Right lobe of liver (tissue), 6 donors: ENCODE results near the gene VAPB. TPM values are rescaled to one million over a fixed set of nuclear protein-coding genes. Genes with fewer than 3 reads are reported as not detected.
"Not testable (repeated sequence)": the region's sequence is repeated elsewhere in the genome, so short reads cannot be mapped to it uniquely, and the experiment has no call there.

Experiments used
- ATAC-seq, 4 donors: fragments of 200-7000 bp; cut with Tn5 transposase; one replicate each; pipeline ENCODE4 v1.9.1; 2020; ENCODE audit warnings: mild to moderate bottlenecking in 4 of 4, moderate library complexity in 4 of 4
- DNase-seq, 3 donors: peaks; one replicate each; pipeline ENCODE4 v3.0.0-alpha.2; 2020
- H3K27ac ChIP-seq, 3 donors: fragments of 200-600 bp; one replicate each; pipeline ENCODE4 v1.8.0; 2022
- H3K27me3 ChIP-seq, 2 donors: fragments of 200-600 bp; one replicate each; pipeline ENCODE4 v1.8.0; 2022
- H3K36me3 ChIP-seq, 4 donors: fragments of 200-600 bp; sonication (generic) in 1 of 4; one replicate each; pipeline versions ENCODE4 v1.5.1 to v1.8.0; 2017 to 2022; ENCODE audit warnings: control low read depth in 1 of 4
- H3K4me1 ChIP-seq, 4 donors: fragments of 200-600 bp; sonication (generic) in 1 of 4; one replicate each; pipeline versions ENCODE4 v1.5.1 to v1.8.0; 2017 to 2022; ENCODE audit warnings: control low read depth in 1 of 4
- H3K4me3 ChIP-seq, 3 donors: fragments of 200-600 bp; one replicate each; pipeline ENCODE4 v1.8.0; 2022
- H3K9me3 ChIP-seq, 4 donors: fragments of 200-600 bp; sonication (generic) in 1 of 4; one replicate each; pipeline versions ENCODE4 v1.5.1 to v1.8.0; 2017 to 2022; ENCODE audit warnings: control low read depth in 1 of 4
- POLR2A ChIP-seq: fragments of 450-650 bp; IDR thresholded peaks from one replicate; pipeline ENCODE4 v1.6.1; 2017; ENCODE audit warnings: antibody characterized with exemption, mild to moderate bottlenecking
- WGBS: methylation state at CpG from one replicate; pipeline ENCODE4 v1.1.6; 2018; ENCODE audit warnings: low coverage, low lambda C conversion rate; ENCODE audit not compliant: insufficient coverage; ENCODE audit errors: missing lambda C conversion rate; 5-methylcytosine and 5-hydroxymethylcytosine counted together
- intact Hi-C, 2 donors: fragments of 100-400 bp; cut with DNase I; formaldehyde crosslinking; loops; one replicate each; pipeline versions ENCODE4 v1.11.2 to v1.14.1; 2022
- total RNA-seq, 6 experiments: library from RNA; depleted of rRNA in 2 of 6; stranded (reverse); fragments of >200 nt in 2 of 6; fragmentation: NEBNext Ultra II Directional in 3 of 6; extraction: Animal tissue kit (Norgen Biotek cat#: 25700) in 3 of 6; gene quantifications; one replicate each; pipeline versions ENCODE4 v1.1.0 to v1.2.4, GENCODE V29; 2016 to 2023
- TF ChIP-seq, protein P1 (sequence below), 4 donors: fragments of 200-600 bp in 3 of 4; fragments of 450-650 bp in 1 of 4; IDR thresholded peaks; one replicate each; pipeline versions ENCODE4 v1.5.1 to v1.8.0; 2016 to 2022; ENCODE audit warnings: antibody characterized with exemption in 4 of 4, mild to moderate bottlenecking in 2 of 4
- donor health status: DM: no; HTN: yes; CAD: no.
- donor health status: DM: no; HTN: no; CAD: no.
- donor health status: DM: no; HTN: no; CAD: no.
- donor health status: DM: no; HTN: yes; CAD: no.
- donor health status: DM: no; HTN: yes; CAD: no.

VAPB gene
- total RNA-seq, 6 experiments from 2014 or later: 17.5 to 42.9 (median 31.4) TPM

DNA sequence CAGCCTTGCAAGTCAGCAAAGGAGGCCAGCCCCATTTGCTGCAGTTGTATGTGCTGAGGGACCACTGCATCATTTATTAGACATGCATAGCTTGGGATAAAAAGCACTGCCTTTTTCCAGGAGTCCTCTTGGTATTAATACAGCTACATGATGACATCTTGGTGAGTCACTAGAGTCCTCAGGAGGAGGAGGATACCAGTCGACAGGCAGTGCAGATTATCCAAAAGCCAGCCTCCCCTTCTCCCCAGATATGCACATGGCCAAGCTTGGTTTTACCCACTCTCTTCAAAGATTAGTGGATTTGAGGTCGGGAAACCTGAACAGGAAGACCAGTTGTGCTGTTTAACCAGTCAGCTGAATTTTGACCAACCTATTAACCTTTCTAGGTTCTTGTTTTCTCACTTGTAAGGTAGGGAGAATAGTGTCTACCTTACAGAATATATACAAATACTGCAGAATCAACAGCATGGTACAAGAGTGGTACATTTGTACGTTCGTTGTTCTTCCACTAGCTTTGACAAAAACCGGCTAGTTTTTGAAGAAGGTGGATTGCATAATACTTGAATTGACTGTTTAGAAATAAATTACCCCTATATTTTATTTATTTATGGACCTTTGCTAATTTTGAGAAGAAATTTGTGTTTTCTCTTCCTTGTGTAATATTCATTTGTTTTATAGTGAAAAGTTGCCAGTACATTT, 31.9 kb downstream of the VAPB start:
- no peak overlapping the region for H3K27ac ChIP-seq
- no peaks in the 10 kb centered on the region for H3K27me3 ChIP-seq
- WGBS: 60% methylated on average over 4 of the region's 5 CpGs
- H3K4me1 ChIP-seq: peaks cover 0 to 11% (median 4%) of the 10 kb centered on the region in 4 donors
- no peak overlapping the region for H3K4me3 ChIP-seq
- TF ChIP-seq, protein P1, sequence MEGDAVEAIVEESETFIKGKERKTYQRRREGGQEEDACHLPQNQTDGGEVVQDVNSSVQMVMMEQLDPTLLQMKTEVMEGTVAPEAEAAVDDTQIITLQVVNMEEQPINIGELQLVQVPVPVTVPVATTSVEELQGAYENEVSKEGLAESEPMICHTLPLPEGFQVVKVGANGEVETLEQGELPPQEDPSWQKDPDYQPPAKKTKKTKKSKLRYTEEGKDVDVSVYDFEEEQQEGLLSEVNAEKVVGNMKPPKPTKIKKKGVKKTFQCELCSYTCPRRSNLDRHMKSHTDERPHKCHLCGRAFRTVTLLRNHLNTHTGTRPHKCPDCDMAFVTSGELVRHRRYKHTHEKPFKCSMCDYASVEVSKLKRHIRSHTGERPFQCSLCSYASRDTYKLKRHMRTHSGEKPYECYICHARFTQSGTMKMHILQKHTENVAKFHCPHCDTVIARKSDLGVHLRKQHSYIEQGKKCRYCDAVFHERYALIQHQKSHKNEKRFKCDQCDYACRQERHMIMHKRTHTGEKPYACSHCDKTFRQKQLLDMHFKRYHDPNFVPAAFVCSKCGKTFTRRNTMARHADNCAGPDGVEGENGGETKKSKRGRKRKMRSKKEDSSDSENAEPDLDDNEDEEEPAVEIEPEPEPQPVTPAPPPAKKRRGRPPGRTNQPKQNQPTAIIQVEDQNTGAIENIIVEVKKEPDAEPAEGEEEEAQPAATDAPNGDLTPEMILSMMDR (IDR thresholded peaks at IDR 0.05): no peak
- no peak for TF ChIP-seq POLR2A
- no peak for DNase-seq
- ATAC-seq: no peak
- peaks cover 0 to 15% (median 3%) of the 10 kb centered on the region in 4 donors for H3K36me3 ChIP-seq
- H3K9me3 ChIP-seq: no peaks in the 10 kb centered on the region
- intact Hi-C loops: no loop called here

GRCh38 chr20:58421497-58421850, 32.4 kb downstream of the VAPB start:
- DNase-seq: no peak
- no peaks in the 10 kb centered on the region for H3K9me3 ChIP-seq
- no peak overlapping the region for H3K4me3 ChIP-seq
- WGBS: 54% methylated on average over 1 of the region's 1 CpG
- TF ChIP-seq, protein P1 (IDR thresholded peaks at IDR 0.05): no peak
- TF ChIP-seq POLR2A: no peak
- H3K36me3 ChIP-seq: peaks cover 0 to 15% (median 3%) of the 10 kb centered on the region in 4 donors
- intact Hi-C loops: no loop called here
- ATAC-seq: no peak
- H3K4me1 ChIP-seq: peaks cover 0 to 7% (median 3%) of the 10 kb centered on the region in 4 donors
- H3K27me3 ChIP-seq: no peaks in the 10 kb centered on the region
- no peak overlapping the region for H3K27ac ChIP-seq

DNA sequence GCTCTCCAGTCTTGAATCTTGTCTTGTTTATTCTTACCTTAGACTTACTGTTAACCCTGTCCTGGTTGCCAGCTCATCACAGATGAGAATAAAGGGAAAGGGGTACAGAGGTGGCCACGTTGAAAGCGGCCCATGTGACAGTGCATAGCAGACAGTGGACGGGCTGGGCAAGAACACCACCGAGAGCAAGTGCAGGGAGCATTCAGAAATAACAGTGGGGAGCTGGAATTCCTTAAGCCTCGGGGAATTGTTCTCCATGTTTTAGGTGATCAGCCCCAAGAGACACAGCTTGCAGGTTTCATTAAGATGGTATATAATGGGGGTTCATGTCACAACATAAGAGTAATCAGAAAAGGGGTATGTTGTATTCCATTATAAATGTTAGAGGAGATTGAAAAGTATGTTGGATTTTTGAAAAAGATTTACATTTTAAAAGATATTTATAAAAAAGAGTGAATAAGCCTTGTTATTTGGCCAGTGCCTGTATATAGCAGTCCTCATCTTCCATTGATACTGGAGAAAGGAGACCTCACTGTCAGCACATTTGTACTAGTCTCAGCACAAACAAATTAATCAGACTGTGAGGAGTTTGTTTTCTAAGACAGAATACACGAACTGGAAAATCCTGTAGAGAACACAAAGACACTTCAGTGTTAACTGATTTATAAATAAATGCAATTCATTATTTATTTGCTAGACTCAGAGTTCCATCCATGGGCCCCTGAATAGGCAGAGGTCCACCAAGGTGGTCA, 35.4 kb downstream of the VAPB start:
- H3K36me3 ChIP-seq: peaks cover 0 to 6% (median 1%) of the 10 kb centered on the region in 4 donors
- no peaks in the 10 kb centered on the region for H3K9me3 ChIP-seq
- H3K4me1 ChIP-seq: no peaks in the 10 kb centered on the region
- ATAC-seq (no peak), DNase-seq (no peak)
- 96% methylated on average over 6 of the region's 6 CpGs for WGBS
- H3K27me3 ChIP-seq: no peaks in the 10 kb centered on the region
- TF ChIP-seq, protein P1 (IDR thresholded peaks at IDR 0.05): no peak
- TF ChIP-seq POLR2A: no peak
- no peak overlapping the region for H3K4me3 ChIP-seq
- H3K27ac ChIP-seq: no peak overlapping the region
- intact Hi-C loops: no loop called here

GRCh38 chr20:58427571-58427970, 38.5 kb downstream of the VAPB start:
- ATAC-seq, intact Hi-C loops: not testable (repeated sequence)

DNA sequence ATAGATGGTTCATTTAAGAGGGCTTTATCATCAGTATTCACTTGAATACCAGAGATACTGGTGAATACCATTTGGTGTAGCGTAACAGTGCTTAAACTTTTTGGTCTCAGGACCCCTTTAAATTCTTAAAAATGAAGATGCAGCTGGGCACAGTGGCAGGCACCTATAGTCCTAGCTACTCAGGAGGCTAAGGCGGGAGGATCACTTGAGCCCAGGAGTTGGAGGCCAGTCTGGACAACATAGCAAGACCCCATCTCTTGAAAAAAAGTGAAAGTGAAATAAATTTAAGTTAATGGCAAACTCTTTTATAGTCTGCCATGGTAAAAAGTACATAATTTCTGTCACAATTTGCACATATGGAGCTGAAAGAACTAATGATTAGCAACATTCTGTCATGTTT, 39.3 kb downstream of the VAPB start:
- H3K9me3 ChIP-seq: no peaks in the 10 kb centered on the region
- intact Hi-C loops: no loop called here
- H3K4me1 ChIP-seq: peaks cover 0 to 28% (median 15%) of the 10 kb centered on the region in 4 donors
- ATAC-seq (no peak), DNase-seq (no peak)
- no peaks in the 10 kb centered on the region for H3K27me3 ChIP-seq
- WGBS: 100% methylated on average over 2 of the region's 2 CpGs
- H3K27ac ChIP-seq: no peak overlapping the region
- TF ChIP-seq, protein P1 (IDR thresholded peaks at IDR 0.05): no peak
- no peak for TF ChIP-seq POLR2A
- H3K4me3 ChIP-seq: no peak overlapping the region
- no peaks in the 10 kb centered on the region for H3K36me3 ChIP-seq

More at GRCh38 chr20:58427571-58427970, 38.5 kb downstream of the VAPB start:
- 100% methylated on average over 1 of the region's 3 CpGs for WGBS
- not testable (repeated sequence) for H3K27ac ChIP-seq, H3K4me3 ChIP-seq, H3K27me3 ChIP-seq, H3K9me3 ChIP-seq, H3K36me3 ChIP-seq, DNase-seq
- peaks cover 0 to 20% (median 11%) of the 10 kb centered on the region in 4 donors for H3K4me1 ChIP-seq
